HCT116 (cell line): ENCODE measurements around the gene LMO7. TPM values are rescaled to one million over a fixed set of nuclear protein-coding genes. Genes with fewer than 3 reads are reported as not detected.
"Not testable (repeated sequence)": the region's sequence is repeated elsewhere in the genome, so short reads cannot be mapped to it uniquely, and the experiment has no call there.

Experiments used
- ATAC-seq: fragments of 200-7000 bp; cut with Tn5 transposase; 2 replicates; pipeline ENCODE4 v1.9.1; 2020; ENCODE audit warnings: mild to moderate bottlenecking, moderate library complexity
- BruUV-seq: library from RNA; stranded (reverse); fragments of 400-500 nt; replicated peaks from 2 replicates; lab custom pipeline; 2021; lab: Mats Ljungman, UMichigan
- CTCF ChIA-PET: fragments of 300-600 bp; sonication (Branson Sonifier 250); formaldehyde crosslinking; loops from one replicate; lab custom pipeline; 2021; ENCODE audit warnings: antibody characterized with exemption; lab: Charles Lee
- POLR2A ChIA-PET: fragments of 300-600, 350-600 bp; sonication (Branson Sonifier 250); formaldehyde crosslinking; loops from one replicate; lab custom pipeline; 2021; ENCODE audit warnings: antibody characterized with exemption; lab: Charles Lee
- RAD21 ChIA-PET, 2 experiments: fragments of 300-600 bp; sonication (Branson Sonifier 250); formaldehyde crosslinking; loops; one replicate each; lab custom pipeline; 2023; ENCODE audit warnings: low total read pairs in 2 of 2; ENCODE audit not compliant: uncharacterized antibody in 2 of 2, unreplicated experiment in 2 of 2, low non-redundant PET in 1 of 2; lab: Charles Lee
- DNase-seq: peaks from one replicate; pipeline ENCODE4 v3.0.0-alpha.2; 2010; ENCODE audit warnings: low read depth, low spot score
- H2AFZ ChIP-seq: fragments of 200-600 bp; shearing (Covaris generic), sonication (generic); 2 replicates; pipeline ENCODE4 v1.6.1; 2017; ENCODE audit warnings: low read depth, mixed run types, mixed read lengths, antibody characterized with exemption, low read length; ENCODE audit not compliant: poor library complexity, severe bottlenecking
- H3K27ac ChIP-seq: 2 replicates; pipeline ENCODE4 v1.5.1; 2012; ENCODE audit warnings: low read depth, low read length
- H3K27me3 ChIP-seq: fragments of 200-600 bp; sonication (generic); 2 replicates; pipeline ENCODE4 v1.6.1; 2016; ENCODE audit warnings: mixed run types, low read length, mixed read lengths; ENCODE audit not compliant: insufficient read depth
- H3K36me3 ChIP-seq, 2 experiments: fragments of 200-500 bp in 1 of 2; fragments of 200-600 bp in 1 of 2; sonication (Bioruptor generic) in 1 of 2; sonication (generic) in 1 of 2; 2 replicates each; pipeline versions ENCODE4 v1.5.1 to v1.6.1; 2014 to 2016; ENCODE audit warnings: low read length in 2 of 2, inconsistent platforms in 1 of 2, mixed read lengths in 1 of 2, mixed run types in 1 of 2; ENCODE audit not compliant: insufficient read depth in 2 of 2, control insufficient read depth in 1 of 2
- H3K4me1 ChIP-seq, 2 experiments: fragments of 200-600 bp in 1 of 2; sonication (generic) in 1 of 2; 2 replicates each; pipeline versions ENCODE4 v1.5.1 to v1.6.1; 2012 to 2017; ENCODE audit warnings: low read length in 2 of 2, inconsistent platforms in 1 of 2, mild to moderate bottlenecking in 1 of 2, mixed read lengths in 1 of 2, mixed run types in 1 of 2, moderate library complexity in 1 of 2; ENCODE audit not compliant: insufficient read depth in 2 of 2, control insufficient read depth in 1 of 2
- H3K4me2 ChIP-seq: fragments of 200-600 bp; sonication (generic); 2 replicates; pipeline ENCODE4 v1.6.1; 2017; ENCODE audit warnings: mixed run types, low read length, mixed read lengths
- H3K4me3 ChIP-seq, 2 experiments: fragments of 200-600 bp in 1 of 2; sonication (generic) in 1 of 2; replicated peaks in 1 of 2; 2 replicates each; pipeline ENCODE4 v1.5.1; 2011 to 2016; ENCODE audit warnings: low read length in 2 of 2, control low read depth in 1 of 2, low read depth in 1 of 2, mild to moderate bottlenecking in 1 of 2, mixed read lengths in 1 of 2, mixed run types in 1 of 2
- H3K79me2 ChIP-seq: fragments of 200-600 bp; sonication (generic); 2 replicates; pipeline ENCODE4 v1.6.1; 2017; ENCODE audit warnings: mild to moderate bottlenecking, mixed run types, low read length, moderate library complexity, mixed read lengths; ENCODE audit not compliant: insufficient read depth
- H3K9ac ChIP-seq: fragments of 200-600 bp; sonication (generic); 2 replicates; pipeline ENCODE4 v1.6.1; 2016; ENCODE audit warnings: low read length, mixed read lengths
- H3K9me2 ChIP-seq: fragments of 200-600 bp; sonication (generic), shearing (Covaris generic); 2 replicates; pipeline ENCODE4 v1.6.1; 2017; ENCODE audit warnings: mixed run types, mild to moderate bottlenecking, moderate library complexity; ENCODE audit not compliant: insufficient read depth
- H3K9me3 ChIP-seq, 2 experiments: fragments of 200-500 bp in 1 of 2; fragments of 200-600 bp in 1 of 2; sonication (Bioruptor generic) in 1 of 2; sonication (generic) in 1 of 2; 2 replicates each; pipeline ENCODE4 v1.6.1; 2014 to 2017; ENCODE audit warnings: low read length in 2 of 2, mixed read lengths in 2 of 2, inconsistent platforms in 1 of 2, low read depth in 1 of 2, mild to moderate bottlenecking in 1 of 2, mixed run types in 1 of 2, moderate library complexity in 1 of 2; ENCODE audit not compliant: control insufficient read depth in 1 of 2, insufficient read depth in 1 of 2
- H4K20me1 ChIP-seq: fragments of 200-600 bp; sonication (generic), shearing (Covaris generic); 2 replicates; pipeline ENCODE4 v1.6.1; 2017; ENCODE audit warnings: mixed run types, mild to moderate bottlenecking, moderate library complexity; ENCODE audit not compliant: insufficient read depth
- CBX3 ChIP-seq: IDR thresholded peaks from 2 replicates; pipeline ENCODE4 v1.6.1; 2012; ENCODE audit warnings: low read depth
- EZH2phosphoT487 ChIP-seq: fragments of 200-600 bp; IDR thresholded peaks from 2 replicates; pipeline ENCODE4 v1.6.1; 2018; ENCODE audit warnings: antibody characterized with exemption, borderline replicate concordance
- POLR2AphosphoS5 ChIP-seq: IDR thresholded peaks from 2 replicates; pipeline ENCODE4 v1.6.1; 2011; ENCODE audit warnings: mild to moderate bottlenecking, low read depth, low read length, moderate library complexity
- RAD21 ChIP-seq: IDR thresholded peaks from 2 replicates; pipeline ENCODE4 v1.6.1; 2012; ENCODE audit warnings: low read depth, mild to moderate bottlenecking
- intact Hi-C: fragments of 100-400 bp; cut with micrococcal nuclease; formaldehyde crosslinking; loops from 2 replicates; pipeline ENCODE4 v1.10.0; 2022
- total RNA-seq: library from RNA; stranded (reverse); gene quantifications from one replicate; pipeline ENCODE4 v1.2.1, GENCODE V29; 2021; ENCODE audit not compliant: unreplicated experiment
- TF ChIP-seq, protein P1 (sequence below): IDR thresholded peaks from 2 replicates; pipeline ENCODE4 v1.6.1; 2011; ENCODE audit warnings: mild to moderate bottlenecking, low read length, moderate library complexity; ENCODE audit not compliant: insufficient replicate concordance; ENCODE audit errors: extremely low read depth

LMO7 gene
- total RNA-seq, 1 experiment from 2014 or later, result 8.1 TPM

- TF ChIP-seq, protein P1, sequence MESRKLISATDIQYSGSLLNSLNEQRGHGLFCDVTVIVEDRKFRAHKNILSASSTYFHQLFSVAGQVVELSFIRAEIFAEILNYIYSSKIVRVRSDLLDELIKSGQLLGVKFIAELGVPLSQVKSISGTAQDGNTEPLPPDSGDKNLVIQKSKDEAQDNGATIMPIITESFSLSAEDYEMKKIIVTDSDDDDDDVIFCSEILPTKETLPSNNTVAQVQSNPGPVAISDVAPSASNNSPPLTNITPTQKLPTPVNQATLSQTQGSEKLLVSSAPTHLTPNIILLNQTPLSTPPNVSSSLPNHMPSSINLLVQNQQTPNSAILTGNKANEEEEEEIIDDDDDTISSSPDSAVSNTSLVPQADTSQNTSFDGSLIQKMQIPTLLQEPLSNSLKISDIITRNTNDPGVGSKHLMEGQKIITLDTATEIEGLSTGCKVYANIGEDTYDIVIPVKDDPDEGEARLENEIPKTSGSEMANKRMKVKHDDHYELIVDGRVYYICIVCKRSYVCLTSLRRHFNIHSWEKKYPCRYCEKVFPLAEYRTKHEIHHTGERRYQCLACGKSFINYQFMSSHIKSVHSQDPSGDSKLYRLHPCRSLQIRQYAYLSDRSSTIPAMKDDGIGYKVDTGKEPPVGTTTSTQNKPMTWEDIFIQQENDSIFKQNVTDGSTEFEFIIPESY, result no peak
- TF ChIP-seq CBX3 (no peak), POLR2AphosphoS5 (no peak), RAD21 (no peak)
These were observed 140.4 kb downstream of the LMO7 start (continued) for GRCh38 chr13:75776550-75776949.

GRCh38 chr13:75779393-75779792 lies 143.3 kb downstream of the LMO7 start:
- Histone ChIP-seq H3K27ac (no peak overlapping the region), H4K20me1 (no peaks in the 10 kb centered on the region), H3K36me3 (no peaks in the 10 kb centered on the region), H3K27me3 (no peaks in the 10 kb centered on the region), H3K9ac (no peak overlapping the region), H3K9me2 (no peaks in the 10 kb centered on the region), H2AFZ (no peak overlapping the region), H3K4me1 (peaks cover 0 to 3% of the 10 kb centered on the region in 2 experiments; a peak in 1 of 4 replicates), H3K9me3 (no peaks in the 10 kb centered on the region), H3K4me3 (no peak overlapping the region), H3K79me2 (no peaks in the 10 kb centered on the region), H3K4me2 (no peak overlapping the region)
- intact Hi-C loops, result no loop called here
- DNase-seq, result no peak
- BruUV-seq, result no TSS peak
- ChIA-PET CTCF (no interaction called here), POLR2A (no interaction called here), RAD21 (no interaction called here)
- no peak for TF ChIP-seq EZH2phosphoT487
- ATAC-seq, result no peak

DNA sequence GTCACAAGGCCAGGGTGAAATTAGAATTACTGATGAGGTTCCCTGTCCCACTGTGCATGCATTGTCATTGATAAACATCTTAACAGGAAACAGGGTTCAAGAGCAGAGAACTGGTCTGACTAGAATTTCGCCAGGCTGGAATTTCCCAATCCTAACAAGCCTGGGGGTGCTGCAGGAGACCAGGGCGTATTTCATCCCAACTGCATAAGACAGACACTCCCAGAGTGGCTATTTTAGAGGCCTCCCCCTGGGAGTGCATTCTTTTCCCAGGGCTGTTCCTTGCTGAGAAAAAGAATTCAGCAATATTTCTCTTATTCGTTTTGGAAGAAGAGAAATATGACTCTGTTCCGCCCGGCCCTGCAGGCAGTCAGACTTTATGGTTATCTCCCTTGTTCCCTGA lies 144.0 kb downstream of the LMO7 start:
- H3K36me3 ChIP-seq, H3K27me3 ChIP-seq, DNase-seq, H3K79me2 ChIP-seq, H3K9me2 ChIP-seq, ATAC-seq, RAD21 ChIA-PET, H3K27ac ChIP-seq, POLR2A ChIA-PET, CTCF ChIA-PET, H3K4me1 ChIP-seq, H3K9ac ChIP-seq, H4K20me1 ChIP-seq, H2AFZ ChIP-seq, H3K4me3 ChIP-seq, H3K9me3 ChIP-seq, intact Hi-C loops, H3K4me2 ChIP-seq, BruUV-seq: not testable (repeated sequence)
